Measurements from ENCODE around the gene RREB1. TPM values are rescaled to one million over a fixed set of nuclear protein-coding genes. Genes with fewer than 3 reads are reported as not detected.
"Not testable (repeated sequence)": the region's sequence is repeated elsewhere in the genome, so short reads cannot be mapped to it uniquely, and the experiment has no call there.

RREB1 gene
- polyA plus RNA-seq, 1 experiment, result 2.6 TPM

DNA sequence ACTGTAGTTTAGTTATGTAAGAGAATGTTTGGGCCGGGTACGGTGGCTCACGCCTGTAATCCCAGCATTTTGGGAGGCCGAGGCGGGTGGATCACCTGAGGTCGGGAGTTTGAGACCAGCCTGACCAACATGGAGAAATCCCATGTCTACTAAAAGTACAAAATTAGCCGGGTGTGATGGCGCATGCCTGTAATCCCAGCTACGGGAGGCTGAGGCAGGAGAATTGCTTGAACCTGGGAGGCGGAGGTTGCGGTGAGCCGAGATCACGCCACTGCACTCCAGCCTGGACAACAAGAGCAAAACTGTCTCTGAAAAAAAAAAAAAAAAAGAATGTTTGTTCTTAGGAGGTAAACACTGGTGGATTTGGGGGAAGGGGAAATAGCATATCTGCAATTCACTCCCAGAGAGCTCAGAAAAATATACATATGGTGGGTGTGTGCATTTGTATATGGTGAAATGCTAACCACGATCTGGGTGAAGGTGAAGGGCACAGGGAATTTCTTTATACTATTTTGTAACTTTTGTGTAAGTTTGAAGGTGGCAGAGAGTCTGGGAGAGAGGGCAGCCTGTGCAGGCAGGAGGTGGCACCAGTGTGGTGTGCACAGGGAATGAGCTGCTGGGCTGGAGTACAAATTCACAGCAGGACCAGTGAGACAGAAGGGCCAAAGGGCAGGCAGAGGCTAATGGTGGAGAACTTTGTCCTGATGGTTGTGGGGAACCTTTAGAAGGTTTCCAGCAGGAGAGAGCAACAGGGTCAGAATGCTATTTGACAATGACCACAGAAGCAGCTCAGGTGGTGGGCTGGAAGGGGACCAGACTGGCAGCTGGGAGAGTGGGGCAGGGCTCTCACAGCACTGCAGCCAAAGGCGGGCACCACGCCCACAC lies 162.8 kb downstream of the RREB1 start:
- DNase-seq (ENCODE audit: low read depth, low spot score), result no peak
- CTCF ChIA-PET, result interaction anchor here (0.7 to 1.4 kb wide), 3 partner anchors 10 to 344 kb away, joined by 3 read pairs; no protein-coding TSS in a partner anchor
- TF ChIP-seq, protein P1, sequence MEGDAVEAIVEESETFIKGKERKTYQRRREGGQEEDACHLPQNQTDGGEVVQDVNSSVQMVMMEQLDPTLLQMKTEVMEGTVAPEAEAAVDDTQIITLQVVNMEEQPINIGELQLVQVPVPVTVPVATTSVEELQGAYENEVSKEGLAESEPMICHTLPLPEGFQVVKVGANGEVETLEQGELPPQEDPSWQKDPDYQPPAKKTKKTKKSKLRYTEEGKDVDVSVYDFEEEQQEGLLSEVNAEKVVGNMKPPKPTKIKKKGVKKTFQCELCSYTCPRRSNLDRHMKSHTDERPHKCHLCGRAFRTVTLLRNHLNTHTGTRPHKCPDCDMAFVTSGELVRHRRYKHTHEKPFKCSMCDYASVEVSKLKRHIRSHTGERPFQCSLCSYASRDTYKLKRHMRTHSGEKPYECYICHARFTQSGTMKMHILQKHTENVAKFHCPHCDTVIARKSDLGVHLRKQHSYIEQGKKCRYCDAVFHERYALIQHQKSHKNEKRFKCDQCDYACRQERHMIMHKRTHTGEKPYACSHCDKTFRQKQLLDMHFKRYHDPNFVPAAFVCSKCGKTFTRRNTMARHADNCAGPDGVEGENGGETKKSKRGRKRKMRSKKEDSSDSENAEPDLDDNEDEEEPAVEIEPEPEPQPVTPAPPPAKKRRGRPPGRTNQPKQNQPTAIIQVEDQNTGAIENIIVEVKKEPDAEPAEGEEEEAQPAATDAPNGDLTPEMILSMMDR (IDR thresholded peaks at IDR 0.05; ENCODE audit: low read depth, low read length), result no peak

DNA sequence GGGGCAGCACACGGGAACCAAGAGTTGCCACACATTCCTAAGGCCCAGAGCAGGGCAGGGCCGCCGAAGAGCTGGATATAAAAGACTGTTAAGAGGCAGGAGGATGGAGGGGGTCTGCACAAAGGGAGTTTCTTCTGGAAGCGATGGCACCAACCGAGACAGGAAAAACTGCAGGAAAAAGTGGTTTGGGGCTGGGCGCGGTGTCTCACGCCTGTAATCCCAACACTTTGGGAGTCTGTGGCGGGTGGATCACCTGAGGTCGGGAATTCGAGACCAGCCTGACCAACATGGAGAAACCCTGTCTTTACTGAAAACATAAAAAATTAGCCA lies 163.4 kb downstream of the RREB1 start:
- CTCF ChIA-PET, result interaction anchor here (1.3 to 1.4 kb wide), 2 partner anchors 27 to 344 kb away, joined by 3 read pairs; no protein-coding TSS in a partner anchor
- DNase-seq (ENCODE audit: low read depth, low spot score), result no peak
- TF ChIP-seq, protein P1 (IDR thresholded peaks at IDR 0.05; ENCODE audit: low read depth, low read length), result no peak
- peaks cover 2% of the 10 kb centered on the region for H3K9me3 ChIP-seq (ENCODE audit: control insufficient read depth, insufficient read depth, low read length)
- no peak overlapping the region for H3K4me3 ChIP-seq (ENCODE audit: low read depth, low read length)
- no peak overlapping the region for H3K27ac ChIP-seq (ENCODE audit: low read depth, low read length)
- POLR2A ChIA-PET, result interaction anchor here (0.7 kb wide), 1 partner anchor 57 kb away, joined by 10 read pairs; no protein-coding TSS in a partner anchor
- H3K27me3 ChIP-seq (ENCODE audit: control insufficient read depth, insufficient read depth, low read length), result no peaks in the 10 kb centered on the region

More for the DNA sequence above, 162.8 kb downstream of the RREB1 start:
- POLR2A ChIA-PET, result interaction anchor here (0.7 kb wide), 1 partner anchor 56 kb away, joined by 10 read pairs; no protein-coding TSS in a partner anchor
- Histone ChIP-seq H3K27ac (ENCODE audit: low read depth, low read length) (no peak overlapping the region), H3K9me3 (ENCODE audit: control insufficient read depth, insufficient read depth, low read length) (peaks cover 4% of the 10 kb centered on the region), H3K4me3 (ENCODE audit: low read depth, low read length) (no peak overlapping the region), H3K27me3 (ENCODE audit: control insufficient read depth, insufficient read depth, low read length) (no peaks in the 10 kb centered on the region)

GRCh38 chr6:7273709-7274108 lies 165.9 kb downstream of the RREB1 start:
- CTCF ChIA-PET, result interaction anchor here (3.1 to 5.4 kb wide), 3 partner anchors 13 to 342 kb away, joined by 15 to 70 read pairs (median 65); no protein-coding TSS in a partner anchor
- H3K27me3 ChIP-seq (ENCODE audit: control insufficient read depth, insufficient read depth, low read length), result no peaks in the 10 kb centered on the region
- no peaks in the 10 kb centered on the region for H3K9me3 ChIP-seq (ENCODE audit: control insufficient read depth, insufficient read depth, low read length)
- POLR2A ChIA-PET, result no interaction called here
- H3K27ac ChIP-seq (ENCODE audit: low read depth, low read length), result no peak overlapping the region
- DNase-seq (ENCODE audit: low read depth, low spot score), result no peak
- H3K4me3 ChIP-seq (ENCODE audit: low read depth, low read length), result no peak overlapping the region
- TF ChIP-seq, protein P1 (IDR thresholded peaks at IDR 0.05; ENCODE audit: low read depth, low read length), result no peak

DNA sequence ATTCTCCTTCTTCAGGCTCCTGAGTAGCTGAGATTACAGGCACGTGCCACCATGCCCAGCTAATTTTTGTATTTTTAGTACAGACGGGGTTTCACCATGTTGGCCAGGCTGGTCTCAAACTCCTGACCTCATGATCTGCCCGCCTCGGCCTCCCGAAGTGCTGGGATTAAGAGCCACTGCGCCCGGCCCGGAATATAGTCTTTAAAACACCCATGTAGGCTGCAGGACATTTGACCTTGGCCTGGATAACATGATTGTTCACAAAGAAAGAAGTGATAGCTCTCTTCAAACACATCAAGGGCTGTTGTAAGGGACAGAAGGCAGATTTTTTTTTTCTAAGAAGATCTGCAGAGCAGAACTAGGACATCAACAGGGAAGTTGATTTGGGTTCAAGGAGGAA lies 166.8 kb downstream of the RREB1 start:
- not testable (repeated sequence) for H3K27me3 ChIP-seq (ENCODE audit: control insufficient read depth, insufficient read depth, low read length); H3K4me3 ChIP-seq (ENCODE audit: low read depth, low read length); H3K9me3 ChIP-seq (ENCODE audit: control insufficient read depth, insufficient read depth, low read length); H3K27ac ChIP-seq (ENCODE audit: low read depth, low read length); DNase-seq (ENCODE audit: low read depth, low spot score)
- ChIA-PET POLR2A (interaction anchor here (0.6 kb wide), 1 partner anchor 341 kb away, joined by 5 read pairs; no protein-coding TSS in a partner anchor), CTCF (interaction anchor here (0.8 to 5.4 kb wide), 21 partner anchors 8 to 597 kb away, joined by 3 to 70 read pairs (median 7); partner anchors contain the start of genes CAGE1, RIOK1 and SNRNP48)

- ChIA-PET POLR2A (interaction anchor here (0.6 to 0.7 kb wide), 2 partner anchors 113 to 562 kb away, joined by 3 read pairs; partner anchors contain the start of genes CAGE1 and RIOK1), CTCF (interaction anchor here (0.7 to 5.4 kb wide), 21 partner anchors 8 to 783 kb away, joined by 3 to 70 read pairs (median 6); no protein-coding TSS in a partner anchor)
- DNase-seq (ENCODE audit: low read depth, low spot score), result no peak
- H3K27ac ChIP-seq (ENCODE audit: low read depth, low read length), result no peak overlapping the region
- H3K9me3 ChIP-seq (ENCODE audit: control insufficient read depth, insufficient read depth, low read length), result no peaks in the 10 kb centered on the region
- no peaks in the 10 kb centered on the region for H3K27me3 ChIP-seq (ENCODE audit: control insufficient read depth, insufficient read depth, low read length)
- TF ChIP-seq, protein P1 (IDR thresholded peaks at IDR 0.05; ENCODE audit: low read depth, low read length), result no peak
- no peak overlapping the region for H3K4me3 ChIP-seq (ENCODE audit: low read depth, low read length)
These were observed 168.4 kb downstream of the RREB1 start for GRCh38 chr6:7276199-7276524.
